ENCODE data around the gene CCSER2.
A peak's percentile ranks its signal among the peaks of the same experiment; 100 is the strongest.

Gene CCSER2

GRCh38 chr10:84352251-84352842 is 24.0 kb downstream of the CCSER2 start:
- peak; percentile 63 for DNase-seq

- DNase-seq, result no peak
Observed at GRCh38 chr10:84353052-84353803, 24.8 kb downstream of the CCSER2 start.

- DNase-seq, result no peak
Observed at GRCh38 chr10:84354623-84355022, 26.2 kb downstream of the CCSER2 start.

- DNase-seq, result no peak
Observed at GRCh38 chr10:84355106-84355505, 26.7 kb downstream of the CCSER2 start.

GRCh38 chr10:84356928-84357327 is 28.5 kb downstream of the CCSER2 start:
- no peak for DNase-seq

- no peak for DNase-seq
Observed at GRCh38 chr10:84358743-84359142, 30.4 kb downstream of the CCSER2 start.

GRCh38 chr10:84360637-84361365 is 32.4 kb downstream of the CCSER2 start:
- no peak for DNase-seq

GRCh38 chr10:84365335-84365881 is 37.0 kb downstream of the CCSER2 start:
- DNase-seq, result no peak

GRCh38 chr10:84366041-84366440 is 37.7 kb downstream of the CCSER2 start:
- no peak for DNase-seq

- DNase-seq, result no peak
Observed at GRCh38 chr10:84367256-84367655, 38.9 kb downstream of the CCSER2 start.

GRCh38 chr10:84368828-84369227 is 40.4 kb downstream of the CCSER2 start:
- DNase-seq, result no peak

- no peak for DNase-seq
Observed at GRCh38 chr10:84370283-84370682, 41.9 kb downstream of the CCSER2 start.

- DNase-seq, result no peak
Observed at GRCh38 chr10:84371944-84372343, 43.6 kb downstream of the CCSER2 start.

GRCh38 chr10:84373000-84373399 is 44.6 kb downstream of the CCSER2 start:
- no peak for DNase-seq

- no peak for DNase-seq
Observed at GRCh38 chr10:84374455-84374854, 46.1 kb downstream of the CCSER2 start.

- DNase-seq, result no peak
Observed at GRCh38 chr10:84375011-84375410, 46.6 kb downstream of the CCSER2 start.

GRCh38 chr10:84375881-84376280 is 47.5 kb downstream of the CCSER2 start:
- no peak for DNase-seq

GRCh38 chr10:84388148-84388547 is 59.8 kb downstream of the CCSER2 start:
- DNase-seq, result no peak

- DNase-seq, result no peak
Observed at GRCh38 chr10:84390364-84390763, 62.0 kb downstream of the CCSER2 start.

GRCh38 chr10:84391326-84391725 is 62.9 kb downstream of the CCSER2 start:
- DNase-seq, result no peak

GRCh38 chr10:84392181-84392580 is 63.8 kb downstream of the CCSER2 start:
- DNase-seq, result no peak

- no peak for DNase-seq
Observed at GRCh38 chr10:84395581-84395980, 67.2 kb downstream of the CCSER2 start.

GRCh38 chr10:84397735-84398144 is 69.4 kb downstream of the CCSER2 start:
- DNase-seq, result no peak

- DNase-seq, result no peak
Observed at GRCh38 chr10:84398696-84399095, 70.3 kb downstream of the CCSER2 start.

Data from activated CD4-positive, CD25-positive, alpha-beta regulatory T cell treated with anti-CD3 and anti-CD28 coated beads, Interleukin-2, amount 50 U/mL, for 72 hours (primary cell).